ENCODE results near the gene COX20.

Gene COX20

GRCh38 chr1:244813327-244813726 lies 22.1 kb upstream of the COX20 start:
- no peaks in the 10 kb centered on the region for H3K9me3 ChIP-seq (ENCODE audit: control insufficient read depth, low read length)
- no peaks in the 10 kb centered on the region for H3K4me1 ChIP-seq (ENCODE audit: control insufficient read depth, insufficient read depth, low read depth, low read length)
- DNase-seq, result no peak
- H3K4ac ChIP-seq (ENCODE audit: low read depth in 1 of 2, low read length in 2 of 2), result no peak overlapping the region
- H2BK15ac ChIP-seq (ENCODE audit: low read depth, poor library complexity, severe bottlenecking), result no peak overlapping the region
- H3K36me3 ChIP-seq (ENCODE audit: control insufficient read depth in 1 of 2, insufficient read depth in 2 of 2, low read depth in 1 of 2, low read length in 2 of 2), result no peaks in the 10 kb centered on the region
- 93% methylated on average over 5 of the region's 6 CpGs for WGBS
- H3K27me3 ChIP-seq (ENCODE audit: control insufficient read depth in 1 of 2, insufficient read depth in 1 of 2, low read length in 2 of 2), result peaks cover 7% of the 10 kb centered on the region in 2 experiments
- H2BK120ac ChIP-seq (ENCODE audit: low read depth, low read length), result no peak overlapping the region
- H3K4me3 ChIP-seq (ENCODE audit: insufficient read depth in 1 of 2, low read depth in 1 of 2, low read length in 2 of 2), result no peak overlapping the region
- no peak overlapping the region for H3K14ac ChIP-seq (ENCODE audit: low read length in 2 of 2)
- no peak overlapping the region for H3K4me2 ChIP-seq (ENCODE audit: low read length, poor library complexity, severe bottlenecking)
- H3K9ac ChIP-seq (ENCODE audit: low read length), result no peak overlapping the region
- H2BK5ac ChIP-seq (ENCODE audit: low read depth, low read length, poor library complexity, severe bottlenecking), result no peak overlapping the region
- no peak overlapping the region for H4K8ac ChIP-seq (ENCODE audit: low read length)
- no peak overlapping the region for H4K91ac ChIP-seq (ENCODE audit: low read length)
- H3K23ac ChIP-seq (ENCODE audit: low read length in 2 of 2), result no peak overlapping the region
- no peak overlapping the region for H3K18ac ChIP-seq (ENCODE audit: low read depth in 1 of 2, low read length in 2 of 2)
- H3K27ac ChIP-seq (ENCODE audit: low read length, poor library complexity, severe bottlenecking), result no peak overlapping the region
- no peak overlapping the region for H2AFZ ChIP-seq (ENCODE audit: low read depth, low read length)
- no peaks in the 10 kb centered on the region for H3K79me1 ChIP-seq (replicated peaks; ENCODE audit: low read length, poor library complexity, severe bottlenecking)
- no peak overlapping the region for H2AK5ac ChIP-seq (ENCODE audit: low read length, severe bottlenecking)
- no peak overlapping the region for H2BK12ac ChIP-seq (ENCODE audit: low read length in 2 of 2)

GRCh38 chr1:244815600-244816099 lies 19.8 kb upstream of the COX20 start:
- no peak overlapping the region for H2AFZ ChIP-seq (ENCODE audit: low read depth, low read length)
- WGBS, result 40% methylated on average over 14 of the region's 15 CpGs

GRCh38 chr1:244817415-244817894 lies 18.0 kb upstream of the COX20 start:
- H3K27me3 ChIP-seq (ENCODE audit: control insufficient read depth in 1 of 2, insufficient read depth in 1 of 2, low read length in 2 of 2), result peaks cover 7% of the 10 kb centered on the region in 2 experiments
- no peak overlapping the region for H3K27ac ChIP-seq (ENCODE audit: low read length, poor library complexity, severe bottlenecking)
- H2AFZ ChIP-seq (ENCODE audit: low read depth, low read length), result no peak overlapping the region
- no peak overlapping the region for H2AK5ac ChIP-seq (ENCODE audit: low read length, severe bottlenecking)
- no peak overlapping the region for H3K4ac ChIP-seq (ENCODE audit: low read depth in 1 of 2, low read length in 2 of 2)
- 85% methylated on average over 9 of the region's 12 CpGs for WGBS
- H4K91ac ChIP-seq (ENCODE audit: low read length), result no peak overlapping the region
- H3K4me3 ChIP-seq (ENCODE audit: insufficient read depth in 1 of 2, low read depth in 1 of 2, low read length in 2 of 2), result no peak overlapping the region
- no peak overlapping the region for H3K9ac ChIP-seq (ENCODE audit: low read length)
- no peak overlapping the region for H2BK5ac ChIP-seq (ENCODE audit: low read depth, low read length, poor library complexity, severe bottlenecking)
- H3K14ac ChIP-seq (ENCODE audit: low read length in 2 of 2), result no peak overlapping the region
- no peaks in the 10 kb centered on the region for H3K9me3 ChIP-seq (ENCODE audit: control insufficient read depth, low read length)
- DNase-seq, result no peak
- H3K23ac ChIP-seq (ENCODE audit: low read length in 2 of 2), result no peak overlapping the region
- no peaks in the 10 kb centered on the region for H3K4me1 ChIP-seq (ENCODE audit: control insufficient read depth, insufficient read depth, low read depth, low read length)
- H2BK120ac ChIP-seq (ENCODE audit: low read depth, low read length), result no peak overlapping the region
- no peak overlapping the region for H3K4me2 ChIP-seq (ENCODE audit: low read length, poor library complexity, severe bottlenecking)
- no peak overlapping the region for H3K18ac ChIP-seq (ENCODE audit: low read depth in 1 of 2, low read length in 2 of 2)
- H2BK15ac ChIP-seq (ENCODE audit: low read depth, poor library complexity, severe bottlenecking), result no peak overlapping the region
- H3K36me3 ChIP-seq (ENCODE audit: control insufficient read depth in 1 of 2, insufficient read depth in 2 of 2, low read depth in 1 of 2, low read length in 2 of 2), result no peaks in the 10 kb centered on the region
- no peak overlapping the region for H2BK12ac ChIP-seq (ENCODE audit: low read length in 2 of 2)
- no peaks in the 10 kb centered on the region for H3K79me1 ChIP-seq (replicated peaks; ENCODE audit: low read length, poor library complexity, severe bottlenecking)
- H4K8ac ChIP-seq (ENCODE audit: low read length), result no peak overlapping the region

More at GRCh38 chr1:244815600-244816099, 19.8 kb upstream of the COX20 start:
- H2AK5ac ChIP-seq (ENCODE audit: low read length, severe bottlenecking), result no peak overlapping the region
- no peak overlapping the region for H2BK120ac ChIP-seq (ENCODE audit: low read depth, low read length)
- no peak overlapping the region for H2BK12ac ChIP-seq (ENCODE audit: low read length in 2 of 2)
- peaks cover 7% of the 10 kb centered on the region in 2 experiments for H3K27me3 ChIP-seq (ENCODE audit: control insufficient read depth in 1 of 2, insufficient read depth in 1 of 2, low read length in 2 of 2)
- no peak overlapping the region for H3K4ac ChIP-seq (ENCODE audit: low read depth in 1 of 2, low read length in 2 of 2)
- no peaks in the 10 kb centered on the region for H3K79me1 ChIP-seq (replicated peaks; ENCODE audit: low read length, poor library complexity, severe bottlenecking)
- peak overlapping the region; percentile 41 for H4K8ac ChIP-seq (ENCODE audit: low read length)
- H3K27ac ChIP-seq (ENCODE audit: low read length, poor library complexity, severe bottlenecking), result no peak overlapping the region
- no peaks in the 10 kb centered on the region for H3K9me3 ChIP-seq (ENCODE audit: control insufficient read depth, low read length)
- H3K23ac ChIP-seq (ENCODE audit: low read length in 2 of 2), result no peak overlapping the region
- no peak overlapping the region for H3K14ac ChIP-seq (ENCODE audit: low read length in 2 of 2)
- no peak overlapping the region for H4K91ac ChIP-seq (ENCODE audit: low read length)
- H3K4me3 ChIP-seq (ENCODE audit: insufficient read depth in 1 of 2, low read depth in 1 of 2, low read length in 2 of 2), result peak overlapping the region in 1 of 2 experiments; percentile 19
- H3K18ac ChIP-seq (ENCODE audit: low read depth in 1 of 2, low read length in 2 of 2), result no peak overlapping the region
- no peak overlapping the region for H2BK15ac ChIP-seq (ENCODE audit: low read depth, poor library complexity, severe bottlenecking)
- H3K4me2 ChIP-seq (ENCODE audit: low read length, poor library complexity, severe bottlenecking), result no peak overlapping the region
- DNase-seq, result no peak
- H3K4me1 ChIP-seq (ENCODE audit: control insufficient read depth, insufficient read depth, low read depth, low read length), result no peaks in the 10 kb centered on the region
- peak overlapping the region; percentile 31 for H2BK5ac ChIP-seq (ENCODE audit: low read depth, low read length, poor library complexity, severe bottlenecking)
- H3K36me3 ChIP-seq (ENCODE audit: control insufficient read depth in 1 of 2, insufficient read depth in 2 of 2, low read depth in 1 of 2, low read length in 2 of 2), result no peaks in the 10 kb centered on the region
- no peak overlapping the region for H3K9ac ChIP-seq (ENCODE audit: low read length)

- 94% methylated on average over 1 of the region's 2 CpGs for WGBS
- no peak overlapping the region for H2BK5ac ChIP-seq (ENCODE audit: low read depth, low read length, poor library complexity, severe bottlenecking)
- no peak overlapping the region for H2BK12ac ChIP-seq (ENCODE audit: low read length in 2 of 2)
- H3K4me2 ChIP-seq (ENCODE audit: low read length, poor library complexity, severe bottlenecking), result no peak overlapping the region
- H3K27me3 ChIP-seq (ENCODE audit: control insufficient read depth in 1 of 2, insufficient read depth in 1 of 2, low read length in 2 of 2), result peaks cover 4 to 7% of the 10 kb centered on the region in 2 experiments
- H3K4me1 ChIP-seq (ENCODE audit: control insufficient read depth, insufficient read depth, low read depth, low read length), result no peaks in the 10 kb centered on the region
- H3K18ac ChIP-seq (ENCODE audit: low read depth in 1 of 2, low read length in 2 of 2), result no peak overlapping the region
- H3K9ac ChIP-seq (ENCODE audit: low read length), result no peak overlapping the region
- no peak overlapping the region for H2BK120ac ChIP-seq (ENCODE audit: low read depth, low read length)
- no peak overlapping the region for H3K27ac ChIP-seq (ENCODE audit: low read length, poor library complexity, severe bottlenecking)
- no peak overlapping the region for H2AK5ac ChIP-seq (ENCODE audit: low read length, severe bottlenecking)
- H3K4ac ChIP-seq (ENCODE audit: low read depth in 1 of 2, low read length in 2 of 2), result no peak overlapping the region
- no peak for DNase-seq
- no peaks in the 10 kb centered on the region for H3K36me3 ChIP-seq (ENCODE audit: control insufficient read depth in 1 of 2, insufficient read depth in 2 of 2, low read depth in 1 of 2, low read length in 2 of 2)
- H3K14ac ChIP-seq (ENCODE audit: low read length in 2 of 2), result no peak overlapping the region
- no peaks in the 10 kb centered on the region for H3K79me1 ChIP-seq (replicated peaks; ENCODE audit: low read length, poor library complexity, severe bottlenecking)
- H3K23ac ChIP-seq (ENCODE audit: low read length in 2 of 2), result no peak overlapping the region
- no peak overlapping the region for H4K91ac ChIP-seq (ENCODE audit: low read length)
- H2BK15ac ChIP-seq (ENCODE audit: low read depth, poor library complexity, severe bottlenecking), result no peak overlapping the region
- H3K4me3 ChIP-seq (ENCODE audit: insufficient read depth in 1 of 2, low read depth in 1 of 2, low read length in 2 of 2), result no peak overlapping the region
- no peak overlapping the region for H4K8ac ChIP-seq (ENCODE audit: low read length)
- H2AFZ ChIP-seq (ENCODE audit: low read depth, low read length), result no peak overlapping the region
- no peaks in the 10 kb centered on the region for H3K9me3 ChIP-seq (ENCODE audit: control insufficient read depth, low read length)
Observed at GRCh38 chr1:244820131-244820530, 15.3 kb upstream of the COX20 start.

Data from mesenchymal stem cell (in vitro differentiated cells and primary cell).